Measurements from ENCODE around the gene FXYD2.

DNA sequence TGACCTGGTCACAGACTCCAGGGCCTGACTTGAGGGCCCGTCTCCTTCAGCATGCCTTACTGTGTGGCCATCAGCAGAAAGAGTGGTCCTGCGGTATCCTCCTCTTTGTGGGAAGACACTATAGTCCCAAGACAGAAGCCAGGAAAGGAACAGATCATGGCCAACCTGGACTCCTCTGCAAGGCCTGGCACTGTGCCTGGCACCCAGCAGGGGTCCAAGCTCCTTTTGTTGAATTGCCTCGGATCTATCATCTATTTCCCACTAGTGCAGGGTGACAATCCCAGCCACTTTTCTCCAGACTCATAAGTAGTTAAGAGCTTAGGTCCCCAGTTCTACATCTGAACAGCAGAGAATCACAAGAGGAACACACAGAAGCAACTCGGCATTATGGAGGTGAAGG is 54.5 kb downstream of the FXYD2 start:
- TF ChIP-seq, protein P1, sequence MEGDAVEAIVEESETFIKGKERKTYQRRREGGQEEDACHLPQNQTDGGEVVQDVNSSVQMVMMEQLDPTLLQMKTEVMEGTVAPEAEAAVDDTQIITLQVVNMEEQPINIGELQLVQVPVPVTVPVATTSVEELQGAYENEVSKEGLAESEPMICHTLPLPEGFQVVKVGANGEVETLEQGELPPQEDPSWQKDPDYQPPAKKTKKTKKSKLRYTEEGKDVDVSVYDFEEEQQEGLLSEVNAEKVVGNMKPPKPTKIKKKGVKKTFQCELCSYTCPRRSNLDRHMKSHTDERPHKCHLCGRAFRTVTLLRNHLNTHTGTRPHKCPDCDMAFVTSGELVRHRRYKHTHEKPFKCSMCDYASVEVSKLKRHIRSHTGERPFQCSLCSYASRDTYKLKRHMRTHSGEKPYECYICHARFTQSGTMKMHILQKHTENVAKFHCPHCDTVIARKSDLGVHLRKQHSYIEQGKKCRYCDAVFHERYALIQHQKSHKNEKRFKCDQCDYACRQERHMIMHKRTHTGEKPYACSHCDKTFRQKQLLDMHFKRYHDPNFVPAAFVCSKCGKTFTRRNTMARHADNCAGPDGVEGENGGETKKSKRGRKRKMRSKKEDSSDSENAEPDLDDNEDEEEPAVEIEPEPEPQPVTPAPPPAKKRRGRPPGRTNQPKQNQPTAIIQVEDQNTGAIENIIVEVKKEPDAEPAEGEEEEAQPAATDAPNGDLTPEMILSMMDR (conservative IDR thresholded peaks at IDR 0.05 in 1 of 2, IDR thresholded peaks at IDR 0.05 in 1 of 2; ENCODE audit: low read depth in 1 of 2, low read length in 2 of 2), result no peak
- TF ChIP-seq EZH2 (IDR thresholded peaks at IDR 0.05; ENCODE audit: low read length, missing control alignments), result no peak
